Smooth muscle cell (in vitro differentiated cells): Measurements from ENCODE around the gene SLC44A3. TPM values are rescaled to one million over a fixed set of nuclear protein-coding genes. Genes with fewer than 3 reads are reported as not detected.

Experiments
- DNase-seq: peaks from one replicate; lab custom pipeline; 2025; ENCODE audit not compliant: unreplicated experiment; lab: John Stamatoyannopoulos, UW
- H2AFZ ChIP-seq: fragments of 200-600 bp; sonication (generic); 2 replicates; pipeline ENCODE4 v1.6.0; 2016; ENCODE audit warnings: antibody characterized with exemption, low read depth, mild to moderate bottlenecking
- H3F3A ChIP-seq: fragments of 200-600 bp; sonication (generic); 2 replicates; pipeline ENCODE4 v1.6.0; 2017; ENCODE audit warnings: antibody characterized with exemption, low read depth
- H3K27ac ChIP-seq: fragments of 200-600 bp; sonication (generic); 2 replicates; pipeline ENCODE4 v1.5.1; 2016; ENCODE audit warnings: low read depth, mild to moderate bottlenecking
- H3K27me3 ChIP-seq: fragments of 200-600 bp; sonication (generic); 2 replicates; pipeline ENCODE4 v1.6.1; 2016; ENCODE audit warnings: low read depth, mild to moderate bottlenecking
- H3K36me3 ChIP-seq: fragments of 200-600 bp; sonication (generic); 2 replicates; pipeline ENCODE4 v1.5.1; 2016; ENCODE audit warnings: low read depth
- H3K4me1 ChIP-seq: fragments of 200-600 bp; sonication (generic); 2 replicates; pipeline ENCODE4 v1.5.1; 2016; ENCODE audit warnings: low read depth
- H3K4me2 ChIP-seq: fragments of 200-600 bp; sonication (generic); 2 replicates; pipeline ENCODE4 v1.6.0; 2016; ENCODE audit warnings: mild to moderate bottlenecking
- H3K4me3 ChIP-seq: fragments of 200-600 bp; sonication (generic); 2 replicates; pipeline ENCODE4 v1.5.1; 2016; ENCODE audit warnings: mild to moderate bottlenecking
- H3K79me2 ChIP-seq: fragments of 200-600 bp; sonication (generic); 2 replicates; pipeline ENCODE4 v1.6.0; 2016; ENCODE audit warnings: low read depth, mild to moderate bottlenecking
- H3K9ac ChIP-seq: fragments of 200-600 bp; sonication (generic); 2 replicates; pipeline ENCODE4 v1.6.0; 2016; ENCODE audit warnings: low read depth
- H3K9me3 ChIP-seq: fragments of 200-600 bp; sonication (generic); replicated peaks from 2 replicates; pipeline ENCODE4 v1.5.1; 2016; ENCODE audit warnings: low read depth
- H4K20me1 ChIP-seq: fragments of 200-600 bp; sonication (generic); 2 replicates; pipeline ENCODE4 v1.6.0; 2016; ENCODE audit warnings: low read depth
- CTCF ChIP-seq: fragments of 200-600 bp; sonication (generic); IDR thresholded peaks from 2 replicates; pipeline ENCODE4 v1.5.1; 2017; ENCODE audit warnings: borderline replicate concordance, mild to moderate bottlenecking, antibody characterized with exemption; ENCODE audit not compliant: insufficient read depth, poor library complexity, severe bottlenecking
- WGBS: methylation state at CpG from one replicate; pipeline ENCODE4 v1.1.7; 2016; ENCODE audit warnings: low lambda C conversion rate; 5-methylcytosine and 5-hydroxymethylcytosine counted together
- polyA plus RNA-seq: library from polyadenylated mRNA; unstranded; fragments of >200 nt; fragmentation: Nextera tagmentation; extraction: Ambion mirVana; gene quantifications from 2 replicates; pipeline ENCODE4 v1.2.1, GENCODE V29; 2016
- total RNA-seq: library from RNA; depleted of rRNA; stranded (reverse); fragments of >200 nt; gene quantifications from 2 replicates; pipeline ENCODE4 v1.2.3, GENCODE V29; 2014

The SLC44A3 gene
- total and polyA plus RNA-seq, 2 experiments from 2014 or later, result 3.2 to 10.0 TPM

- no peak for TF ChIP-seq CTCF
- no peak for DNase-seq
Observed at GRCh38 chr1:94856004-94856403, 35.8 kb downstream of the SLC44A3 start.

DNA sequence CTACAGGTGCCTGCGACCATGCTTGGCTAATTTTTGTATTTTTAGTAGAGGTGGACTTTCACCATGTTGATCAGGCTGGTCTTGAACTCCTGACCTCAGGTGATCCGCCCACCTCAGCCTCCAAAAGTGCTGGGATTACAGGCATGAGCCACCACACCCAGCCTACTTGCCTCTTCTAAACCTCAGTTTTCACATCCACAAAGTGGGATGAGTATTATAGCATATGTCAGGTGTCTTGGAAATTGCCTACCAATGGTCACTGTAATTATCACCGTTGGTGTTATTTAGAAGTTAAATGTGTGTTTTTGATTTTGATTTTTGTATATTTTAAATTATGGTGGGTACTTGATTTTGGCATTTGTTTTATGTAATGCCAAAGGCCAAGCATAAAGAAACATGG lies 36.7 kb downstream of the SLC44A3 start:
- 97% methylated on average over 3 of the region's 3 CpGs for WGBS

More at GRCh38 chr1:94856004-94856403, 35.8 kb downstream of the SLC44A3 start:
- H3K9me3 ChIP-seq, result no peaks in the 10 kb centered on the region
- no peaks in the 10 kb centered on the region for H4K20me1 ChIP-seq
- H3K4me1 ChIP-seq, result peaks cover 10% of the 10 kb centered on the region
- no peak overlapping the region for H2AFZ ChIP-seq
- no peak overlapping the region for H3K9ac ChIP-seq
- no peaks in the 10 kb centered on the region for H3F3A ChIP-seq
- H3K4me2 ChIP-seq, result no peak overlapping the region
- H3K4me3 ChIP-seq, result no peak overlapping the region
- no peaks in the 10 kb centered on the region for H3K27me3 ChIP-seq
- no peaks in the 10 kb centered on the region for H3K36me3 ChIP-seq
- no peaks in the 10 kb centered on the region for H3K79me2 ChIP-seq
- WGBS, result 91% methylated on average over 5 of the region's 5 CpGs
- H3K27ac ChIP-seq, result peak overlapping the region; percentile 31

DNA sequence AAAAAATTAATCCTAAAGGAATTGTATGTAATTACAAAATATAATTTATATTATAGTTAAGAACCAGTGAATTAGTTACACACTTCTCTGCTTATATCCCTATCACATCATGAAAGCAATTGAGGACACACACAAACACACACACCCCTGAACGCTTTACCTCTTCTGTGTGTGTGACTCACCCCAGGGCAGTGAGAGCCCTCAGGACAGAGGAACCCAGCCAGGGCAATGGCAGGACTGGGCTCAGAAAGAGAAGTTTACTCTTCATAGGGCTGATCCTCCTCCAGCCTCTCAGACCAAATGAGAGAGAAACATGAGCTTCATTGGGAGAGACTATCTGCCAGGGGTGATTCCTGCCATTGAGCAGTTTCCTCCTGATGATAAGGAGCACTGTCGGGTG lies 38.1 kb downstream of the SLC44A3 start:
- no peak overlapping the region for H3K27ac ChIP-seq
- H3K4me3 ChIP-seq, result no peak overlapping the region
- no peaks in the 10 kb centered on the region for H3K9me3 ChIP-seq
- no peaks in the 10 kb centered on the region for H4K20me1 ChIP-seq
- 45% methylated on average over 2 of the region's 2 CpGs for WGBS
- TF ChIP-seq CTCF, result no peak
- H3K4me1 ChIP-seq, result peaks cover 13% of the 10 kb centered on the region
- H2AFZ ChIP-seq, result no peak overlapping the region
- no peak for DNase-seq
- H3K79me2 ChIP-seq, result no peaks in the 10 kb centered on the region
- no peaks in the 10 kb centered on the region for H3K27me3 ChIP-seq
- peaks cover 8% of the 10 kb centered on the region for H3F3A ChIP-seq
- H3K36me3 ChIP-seq, result no peaks in the 10 kb centered on the region
- no peak overlapping the region for H3K4me2 ChIP-seq
- no peak overlapping the region for H3K9ac ChIP-seq

More for the DNA sequence above, 36.7 kb downstream of the SLC44A3 start:
- H3K27ac ChIP-seq, result no peak overlapping the region
- no peak overlapping the region for H2AFZ ChIP-seq
- no peaks in the 10 kb centered on the region for H3K9me3 ChIP-seq
- TF ChIP-seq CTCF, result no peak
- H3F3A ChIP-seq, result no peaks in the 10 kb centered on the region
- no peaks in the 10 kb centered on the region for H3K79me2 ChIP-seq
- no peaks in the 10 kb centered on the region for H3K36me3 ChIP-seq
- H3K9ac ChIP-seq, result no peak overlapping the region
- peaks cover 10% of the 10 kb centered on the region for H3K4me1 ChIP-seq
- H3K4me3 ChIP-seq, result no peak overlapping the region
- no peak overlapping the region for H3K4me2 ChIP-seq
- DNase-seq, result no peak
- H3K27me3 ChIP-seq, result no peaks in the 10 kb centered on the region
- H4K20me1 ChIP-seq, result no peaks in the 10 kb centered on the region

DNA sequence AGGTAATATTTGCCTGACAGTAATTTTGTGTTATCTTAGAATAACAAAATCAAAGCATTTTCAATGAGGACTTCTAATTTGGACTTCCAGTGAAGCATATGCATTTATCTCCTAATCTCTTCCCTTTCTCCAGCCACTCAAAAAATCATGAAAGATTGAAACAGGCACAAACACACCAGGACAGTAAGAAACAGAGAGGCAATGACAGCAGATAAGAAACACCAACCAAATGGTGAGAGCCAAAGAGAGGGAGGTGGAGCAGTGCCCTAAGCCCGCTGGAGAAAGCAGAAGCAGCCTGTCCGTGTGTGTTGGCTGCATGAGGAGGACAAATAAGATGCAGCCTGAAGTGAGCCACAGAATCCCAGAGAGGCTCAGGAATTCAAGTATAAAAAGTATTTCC lies 39.0 kb downstream of the SLC44A3 start:
- no peak overlapping the region for H3K4me2 ChIP-seq
- H3K9me3 ChIP-seq, result no peaks in the 10 kb centered on the region
- H3K27ac ChIP-seq, result no peak overlapping the region
- no peak overlapping the region for H2AFZ ChIP-seq
- H3K36me3 ChIP-seq, result no peaks in the 10 kb centered on the region
- peaks cover 22% of the 10 kb centered on the region for H3K4me1 ChIP-seq
- no peak overlapping the region for H3K4me3 ChIP-seq
- peaks cover 12% of the 10 kb centered on the region for H3F3A ChIP-seq
- no peaks in the 10 kb centered on the region for H3K79me2 ChIP-seq
- no peaks in the 10 kb centered on the region for H4K20me1 ChIP-seq
- no peak for TF ChIP-seq CTCF
- WGBS, result 35% methylated on average over 2 of the region's 2 CpGs
- H3K27me3 ChIP-seq, result no peaks in the 10 kb centered on the region
- H3K9ac ChIP-seq, result no peak overlapping the region
- DNase-seq, result no peak
